WTC11 (cell line): ENCODE results near the gene GINM1.

Experiments
- ELF4 ChIP-seq: sonication (generic); formaldehyde crosslinking; IDR thresholded peaks from 2 replicates; pipeline ENCODE4 v1.8.1; 2022; ENCODE audit warnings: low read depth, mild to moderate bottlenecking, moderate library complexity, missing genetic modification reagents
- NR2C2 ChIP-seq: sonication (generic); formaldehyde crosslinking; IDR thresholded peaks from 2 replicates; pipeline ENCODE4 v1.8.0; 2022; ENCODE audit warnings: mild to moderate bottlenecking, missing genetic modification reagents
- ZNF423 ChIP-seq: fragments of 250-450 bp; sonication (Bioruptor Pico); IDR thresholded peaks from 2 replicates; pipeline ENCODE4 v2.1.2; 2022; ENCODE audit warnings: mild to moderate bottlenecking, moderate library complexity
- TF ChIP-seq, protein P1 (sequence below): fragments of 200-600 bp; IDR thresholded peaks from 2 replicates; pipeline ENCODE4 v1.8.0; 2022; ENCODE audit warnings: antibody characterized with exemption
- TF ChIP-seq, protein P2 (sequence below): sonication (generic); formaldehyde crosslinking; IDR thresholded peaks from 2 replicates; pipeline ENCODE4 v1.8.1; 2023; ENCODE audit warnings: mild to moderate bottlenecking, missing genetic modification reagents, moderate library complexity

DNA sequence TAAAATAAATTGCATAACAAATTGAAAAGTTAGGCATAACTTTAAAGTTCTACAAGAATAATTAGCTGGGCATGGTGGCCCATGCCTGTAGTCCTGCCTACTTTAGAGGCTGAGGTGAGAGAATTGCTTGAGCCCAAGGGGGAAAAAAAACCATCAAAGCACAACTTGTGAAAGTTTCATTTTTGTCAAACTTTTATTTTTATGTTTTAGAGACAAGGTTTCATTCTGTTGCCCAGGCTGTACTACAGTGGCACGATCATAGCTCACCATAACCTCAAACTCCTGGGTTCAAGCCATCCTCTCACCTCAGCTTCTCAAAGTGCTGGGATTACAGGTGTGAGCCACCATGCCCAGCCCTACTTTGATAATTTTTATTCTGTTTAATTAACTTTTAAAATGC is 68.1 kb downstream of the GINM1 start:
- TF ChIP-seq ZNF423 = no peak
- TF ChIP-seq, protein P1, sequence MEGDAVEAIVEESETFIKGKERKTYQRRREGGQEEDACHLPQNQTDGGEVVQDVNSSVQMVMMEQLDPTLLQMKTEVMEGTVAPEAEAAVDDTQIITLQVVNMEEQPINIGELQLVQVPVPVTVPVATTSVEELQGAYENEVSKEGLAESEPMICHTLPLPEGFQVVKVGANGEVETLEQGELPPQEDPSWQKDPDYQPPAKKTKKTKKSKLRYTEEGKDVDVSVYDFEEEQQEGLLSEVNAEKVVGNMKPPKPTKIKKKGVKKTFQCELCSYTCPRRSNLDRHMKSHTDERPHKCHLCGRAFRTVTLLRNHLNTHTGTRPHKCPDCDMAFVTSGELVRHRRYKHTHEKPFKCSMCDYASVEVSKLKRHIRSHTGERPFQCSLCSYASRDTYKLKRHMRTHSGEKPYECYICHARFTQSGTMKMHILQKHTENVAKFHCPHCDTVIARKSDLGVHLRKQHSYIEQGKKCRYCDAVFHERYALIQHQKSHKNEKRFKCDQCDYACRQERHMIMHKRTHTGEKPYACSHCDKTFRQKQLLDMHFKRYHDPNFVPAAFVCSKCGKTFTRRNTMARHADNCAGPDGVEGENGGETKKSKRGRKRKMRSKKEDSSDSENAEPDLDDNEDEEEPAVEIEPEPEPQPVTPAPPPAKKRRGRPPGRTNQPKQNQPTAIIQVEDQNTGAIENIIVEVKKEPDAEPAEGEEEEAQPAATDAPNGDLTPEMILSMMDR = no peak
- TF ChIP-seq, protein P2, sequence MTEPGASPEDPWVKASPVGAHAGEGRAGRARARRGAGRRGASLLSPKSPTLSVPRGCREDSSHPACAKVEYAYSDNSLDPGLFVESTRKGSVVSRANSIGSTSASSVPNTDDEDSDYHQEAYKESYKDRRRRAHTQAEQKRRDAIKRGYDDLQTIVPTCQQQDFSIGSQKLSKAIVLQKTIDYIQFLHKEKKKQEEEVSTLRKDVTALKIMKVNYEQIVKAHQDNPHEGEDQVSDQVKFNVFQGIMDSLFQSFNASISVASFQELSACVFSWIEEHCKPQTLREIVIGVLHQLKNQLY = no peak
- TF ChIP-seq NR2C2 (CRISPR knock-in tag) = no peak
- no peak for TF ChIP-seq ELF4 (CRISPR knock-in tag)
